A673 (cell line): ENCODE results near the gene RBM15B. TPM values are rescaled to one million over a fixed set of nuclear protein-coding genes. Genes with fewer than 3 reads are reported as not detected.

Source experiments
- BruUV-seq: library from RNA; stranded (reverse); fragments of 400-500 nt; replicated peaks from 2 replicates; lab custom pipeline; 2021; lab: Mats Ljungman, UMichigan
- CTCF ChIA-PET: fragments of 300-600 bp; sonication (Branson Sonifier 250); formaldehyde crosslinking; loops from one replicate; lab custom pipeline; 2022; ENCODE audit warnings: antibody characterized with exemption; lab: Charles Lee
- POLR2A ChIA-PET: fragments of 300-600 bp; sonication (Branson Sonifier 250); formaldehyde crosslinking; loops from one replicate; lab custom pipeline; 2022; ENCODE audit warnings: antibody characterized with exemption; ENCODE audit not compliant: low non-redundant PET; lab: Charles Lee
- DNase-seq: peaks from one replicate; pipeline ENCODE4 v3.0.0-alpha.2; 2015; ENCODE audit warnings: low spot score
- H3K27ac ChIP-seq: fragments of 200-600 bp; sonication (generic); 2 replicates; pipeline ENCODE4 v1.5.1; 2016; ENCODE audit warnings: mixed run types, low read depth, mild to moderate bottlenecking, mixed read lengths, antibody characterized with exemption, low read length; ENCODE audit not compliant: poor library complexity, severe bottlenecking
- H3K27me3 ChIP-seq: fragments of 200-600 bp; sonication (generic); replicated peaks from 2 replicates; pipeline ENCODE4 v1.6.1; 2017; ENCODE audit warnings: mixed run types, low read depth, mild to moderate bottlenecking, mixed read lengths, antibody characterized with exemption, low read length; ENCODE audit not compliant: insufficient read depth, poor library complexity
- H3K36me3 ChIP-seq: fragments of 200-600 bp; sonication (generic); 2 replicates; pipeline ENCODE4 v1.6.1; 2016; ENCODE audit warnings: mixed run types, mild to moderate bottlenecking, mixed read lengths, antibody characterized with exemption, low read length; ENCODE audit not compliant: insufficient read depth, poor library complexity, severe bottlenecking
- H3K4me1 ChIP-seq: fragments of 200-600 bp; sonication (generic); 2 replicates; pipeline ENCODE4 v1.6.1; 2017; ENCODE audit warnings: mixed run types, mild to moderate bottlenecking, mixed read lengths, antibody characterized with exemption, low read length; ENCODE audit not compliant: insufficient read depth, poor library complexity, severe bottlenecking
- H3K4me3 ChIP-seq: fragments of 200-600 bp; sonication (generic); 2 replicates; pipeline ENCODE4 v1.5.1; 2016; ENCODE audit warnings: low read depth, mixed run types, mild to moderate bottlenecking, mixed read lengths, low read length; ENCODE audit not compliant: poor library complexity, severe bottlenecking
- H3K9me3 ChIP-seq: fragments of 200-600 bp; sonication (generic); 2 replicates; pipeline ENCODE4 v1.6.1; 2016; ENCODE audit warnings: mixed run types, low read depth, mild to moderate bottlenecking, mixed read lengths, antibody characterized with exemption, low read length; ENCODE audit not compliant: poor library complexity, severe bottlenecking
- CTCF ChIP-seq: fragments of 300-800, 200-600 bp; sonication (generic); conservative IDR thresholded peaks from 2 replicates; pipeline ENCODE4 v1.5.1; 2017; ENCODE audit warnings: low read depth, mild to moderate bottlenecking, antibody characterized with exemption, low read length, moderate library complexity, mixed read lengths
- EZH2 ChIP-seq: fragments of 200-600 bp; sonication (generic); IDR thresholded peaks from 2 replicates; pipeline ENCODE4 v1.6.1; 2017; ENCODE audit warnings: borderline replicate concordance, low read depth, mild to moderate bottlenecking, mixed read lengths, antibody characterized with exemption, low read length; ENCODE audit not compliant: poor library complexity, severe bottlenecking
- intact Hi-C: fragments of 100-400 bp; cut with micrococcal nuclease; formaldehyde crosslinking; loops from one replicate; pipeline ENCODE4 v1.10.0; 2022; ENCODE audit not compliant: unreplicated experiment
- total RNA-seq: library from RNA; stranded (reverse); gene quantifications from 2 replicates; pipeline ENCODE4 v1.2.3, GENCODE V29; 2021

The RBM15B gene
- total RNA-seq, 1 experiment from 2014 or later = 26.8 TPM

- no TSS peak for BruUV-seq
- CTCF ChIA-PET = no interaction called here
- TF ChIP-seq CTCF (no peak), EZH2 (no peak)
- POLR2A ChIA-PET = no interaction called here
- H3K27ac ChIP-seq = no peak overlapping the region
- no peak for DNase-seq
- intact Hi-C loops = no loop called here
- H3K9me3 ChIP-seq = no peaks in the 10 kb centered on the region
- no peaks in the 10 kb centered on the region for H3K27me3 ChIP-seq
- no peak overlapping the region for H3K4me3 ChIP-seq
- H3K4me1 ChIP-seq = no peaks in the 10 kb centered on the region
- no peaks in the 10 kb centered on the region for H3K36me3 ChIP-seq
Observed at GRCh38 chr3:51350751-51351150, 40.3 kb upstream of the RBM15B start.

- Histone ChIP-seq H3K36me3 (no peaks in the 10 kb centered on the region), H3K4me3 (no peak overlapping the region), H3K9me3 (no peaks in the 10 kb centered on the region), H3K4me1 (no peaks in the 10 kb centered on the region), H3K27ac (no peak overlapping the region), H3K27me3 (no peaks in the 10 kb centered on the region)
- DNase-seq = no peak
- TF ChIP-seq CTCF (no peak), EZH2 (no peak)
- BruUV-seq = no TSS peak
- CTCF ChIA-PET = no interaction called here
- POLR2A ChIA-PET = no interaction called here
- intact Hi-C loops = no loop called here
Observed at GRCh38 chr3:51353131-51353530, 38.0 kb upstream of the RBM15B start.

GRCh38 chr3:51353691-51354090 lies 37.4 kb upstream of the RBM15B start:
- no peak for DNase-seq
- H3K36me3 ChIP-seq = no peaks in the 10 kb centered on the region
- ChIA-PET POLR2A (no interaction called here), CTCF (no interaction called here)
- no peaks in the 10 kb centered on the region for H3K27me3 ChIP-seq
- H3K9me3 ChIP-seq = no peaks in the 10 kb centered on the region
- no peak overlapping the region for H3K27ac ChIP-seq
- no peak overlapping the region for H3K4me3 ChIP-seq
- no TSS peak for BruUV-seq
- no peak for TF ChIP-seq CTCF
- no peak for TF ChIP-seq EZH2
- intact Hi-C loops = no loop called here
- H3K4me1 ChIP-seq = no peaks in the 10 kb centered on the region
